HCT116 (cell line): ENCODE data around the gene EPC1. TPM values are rescaled to one million over a fixed set of nuclear protein-coding genes. Genes with fewer than 3 reads are reported as not detected.

Experiments used
- ATAC-seq: fragments of 200-7000 bp; cut with Tn5 transposase; 2 replicates; pipeline ENCODE4 v1.9.1; 2020; ENCODE audit warnings: mild to moderate bottlenecking, moderate library complexity
- BruUV-seq: library from RNA; stranded (reverse); fragments of 400-500 nt; replicated peaks from 2 replicates; lab custom pipeline; 2021; lab: Mats Ljungman, UMichigan
- CTCF ChIA-PET: fragments of 300-600 bp; sonication (Branson Sonifier 250); formaldehyde crosslinking; loops from one replicate; lab custom pipeline; 2021; ENCODE audit warnings: antibody characterized with exemption; lab: Charles Lee
- POLR2A ChIA-PET: fragments of 300-600, 350-600 bp; sonication (Branson Sonifier 250); formaldehyde crosslinking; loops from one replicate; lab custom pipeline; 2021; ENCODE audit warnings: antibody characterized with exemption; lab: Charles Lee
- RAD21 ChIA-PET, 2 experiments: fragments of 300-600 bp; sonication (Branson Sonifier 250); formaldehyde crosslinking; loops; one replicate each; lab custom pipeline; 2023; ENCODE audit warnings: low total read pairs in 2 of 2; ENCODE audit not compliant: uncharacterized antibody in 2 of 2, unreplicated experiment in 2 of 2, low non-redundant PET in 1 of 2; lab: Charles Lee
- DNase-seq: peaks from one replicate; pipeline ENCODE4 v3.0.0-alpha.2; 2010; ENCODE audit warnings: low read depth, low spot score
- H2AFZ ChIP-seq: fragments of 200-600 bp; shearing (Covaris generic), sonication (generic); 2 replicates; pipeline ENCODE4 v1.6.1; 2017; ENCODE audit warnings: low read depth, mixed run types, mixed read lengths, antibody characterized with exemption, low read length; ENCODE audit not compliant: poor library complexity, severe bottlenecking
- H3K27ac ChIP-seq: 2 replicates; pipeline ENCODE4 v1.5.1; 2012; ENCODE audit warnings: low read depth, low read length
- H3K27me3 ChIP-seq: fragments of 200-600 bp; sonication (generic); 2 replicates; pipeline ENCODE4 v1.6.1; 2016; ENCODE audit warnings: mixed run types, low read length, mixed read lengths; ENCODE audit not compliant: insufficient read depth
- H3K36me3 ChIP-seq, 2 experiments: fragments of 200-500 bp in 1 of 2; fragments of 200-600 bp in 1 of 2; sonication (Bioruptor generic) in 1 of 2; sonication (generic) in 1 of 2; 2 replicates each; pipeline versions ENCODE4 v1.5.1 to v1.6.1; 2014 to 2016; ENCODE audit warnings: low read length in 2 of 2, inconsistent platforms in 1 of 2, mixed read lengths in 1 of 2, mixed run types in 1 of 2; ENCODE audit not compliant: insufficient read depth in 2 of 2, control insufficient read depth in 1 of 2
- H3K4me1 ChIP-seq, 2 experiments: fragments of 200-600 bp in 1 of 2; sonication (generic) in 1 of 2; 2 replicates each; pipeline versions ENCODE4 v1.5.1 to v1.6.1; 2012 to 2017; ENCODE audit warnings: low read length in 2 of 2, inconsistent platforms in 1 of 2, mild to moderate bottlenecking in 1 of 2, mixed read lengths in 1 of 2, mixed run types in 1 of 2, moderate library complexity in 1 of 2; ENCODE audit not compliant: insufficient read depth in 2 of 2, control insufficient read depth in 1 of 2
- H3K4me2 ChIP-seq: fragments of 200-600 bp; sonication (generic); 2 replicates; pipeline ENCODE4 v1.6.1; 2017; ENCODE audit warnings: mixed run types, low read length, mixed read lengths
- H3K4me3 ChIP-seq, 2 experiments: fragments of 200-600 bp in 1 of 2; sonication (generic) in 1 of 2; replicated peaks in 1 of 2; 2 replicates each; pipeline ENCODE4 v1.5.1; 2011 to 2016; ENCODE audit warnings: low read length in 2 of 2, control low read depth in 1 of 2, low read depth in 1 of 2, mild to moderate bottlenecking in 1 of 2, mixed read lengths in 1 of 2, mixed run types in 1 of 2
- H3K79me2 ChIP-seq: fragments of 200-600 bp; sonication (generic); 2 replicates; pipeline ENCODE4 v1.6.1; 2017; ENCODE audit warnings: mild to moderate bottlenecking, mixed run types, low read length, moderate library complexity, mixed read lengths; ENCODE audit not compliant: insufficient read depth
- H3K9ac ChIP-seq: fragments of 200-600 bp; sonication (generic); 2 replicates; pipeline ENCODE4 v1.6.1; 2016; ENCODE audit warnings: low read length, mixed read lengths
- H3K9me2 ChIP-seq: fragments of 200-600 bp; sonication (generic), shearing (Covaris generic); 2 replicates; pipeline ENCODE4 v1.6.1; 2017; ENCODE audit warnings: mixed run types, mild to moderate bottlenecking, moderate library complexity; ENCODE audit not compliant: insufficient read depth
- H3K9me3 ChIP-seq, 2 experiments: fragments of 200-500 bp in 1 of 2; fragments of 200-600 bp in 1 of 2; sonication (Bioruptor generic) in 1 of 2; sonication (generic) in 1 of 2; 2 replicates each; pipeline ENCODE4 v1.6.1; 2014 to 2017; ENCODE audit warnings: low read length in 2 of 2, mixed read lengths in 2 of 2, inconsistent platforms in 1 of 2, low read depth in 1 of 2, mild to moderate bottlenecking in 1 of 2, mixed run types in 1 of 2, moderate library complexity in 1 of 2; ENCODE audit not compliant: control insufficient read depth in 1 of 2, insufficient read depth in 1 of 2
- H4K20me1 ChIP-seq: fragments of 200-600 bp; sonication (generic), shearing (Covaris generic); 2 replicates; pipeline ENCODE4 v1.6.1; 2017; ENCODE audit warnings: mixed run types, mild to moderate bottlenecking, moderate library complexity; ENCODE audit not compliant: insufficient read depth
- CEBPB ChIP-seq: IDR thresholded peaks from 2 replicates; pipeline ENCODE4 v1.6.1; 2012; ENCODE audit warnings: low read depth
- EGR1 ChIP-seq: IDR thresholded peaks from 2 replicates; pipeline ENCODE4 v1.6.1; 2012; ENCODE audit warnings: low read depth
- EZH2phosphoT487 ChIP-seq: fragments of 200-600 bp; IDR thresholded peaks from 2 replicates; pipeline ENCODE4 v1.6.1; 2018; ENCODE audit warnings: antibody characterized with exemption, borderline replicate concordance
- RAD21 ChIP-seq: IDR thresholded peaks from 2 replicates; pipeline ENCODE4 v1.6.1; 2012; ENCODE audit warnings: low read depth, mild to moderate bottlenecking
- SRF ChIP-seq: IDR thresholded peaks from 2 replicates; pipeline ENCODE4 v1.6.1; 2012; ENCODE audit warnings: low read depth
- TCF7L2 ChIP-seq: IDR thresholded peaks from 2 replicates; pipeline ENCODE4 v1.7.0; 2011; ENCODE audit warnings: borderline replicate concordance, inconsistent platforms; ENCODE audit not compliant: insufficient read depth, insufficient read length; ENCODE audit errors: extremely low read depth
- ZFX ChIP-seq: fragments of 450-650 bp; IDR thresholded peaks from 2 replicates; pipeline ENCODE4 v1.6.1; 2017
- ZNF274 ChIP-seq: fragments of 200-500 bp; sonication (Bioruptor generic); IDR thresholded peaks from 2 replicates; pipeline ENCODE4 v1.6.1; 2014; ENCODE audit warnings: mild to moderate bottlenecking, low read depth, low read length, inconsistent platforms
- intact Hi-C: fragments of 100-400 bp; cut with micrococcal nuclease; formaldehyde crosslinking; loops from 2 replicates; pipeline ENCODE4 v1.10.0; 2022
- total RNA-seq: library from RNA; stranded (reverse); gene quantifications from one replicate; pipeline ENCODE4 v1.2.1, GENCODE V29; 2021; ENCODE audit not compliant: unreplicated experiment
- TF ChIP-seq, protein P1 (sequence below), 3 experiments: fragments of 200-600 bp in 1 of 3; sonication (generic) in 1 of 3; IDR thresholded peaks in 2 of 3; conservative IDR thresholded peaks in 1 of 3; 2 replicates each; pipeline ENCODE4 v1.5.1; 2012 to 2017; ENCODE audit warnings: low read depth in 2 of 3, low read length in 2 of 3, antibody characterized with exemption in 1 of 3, borderline replicate concordance in 1 of 3, control low read depth in 1 of 3, mild to moderate bottlenecking in 1 of 3, mixed read lengths in 1 of 3, mixed run types in 1 of 3, moderate library complexity in 1 of 3; ENCODE audit not compliant: insufficient read depth in 1 of 3
- TF ChIP-seq, protein P2 (sequence below): IDR thresholded peaks from 2 replicates; pipeline ENCODE4 v1.6.1; 2012

The EPC1 gene
- total RNA-seq, 1 experiment from 2014 or later = 20.1 TPM

- TF ChIP-seq, protein P1, sequence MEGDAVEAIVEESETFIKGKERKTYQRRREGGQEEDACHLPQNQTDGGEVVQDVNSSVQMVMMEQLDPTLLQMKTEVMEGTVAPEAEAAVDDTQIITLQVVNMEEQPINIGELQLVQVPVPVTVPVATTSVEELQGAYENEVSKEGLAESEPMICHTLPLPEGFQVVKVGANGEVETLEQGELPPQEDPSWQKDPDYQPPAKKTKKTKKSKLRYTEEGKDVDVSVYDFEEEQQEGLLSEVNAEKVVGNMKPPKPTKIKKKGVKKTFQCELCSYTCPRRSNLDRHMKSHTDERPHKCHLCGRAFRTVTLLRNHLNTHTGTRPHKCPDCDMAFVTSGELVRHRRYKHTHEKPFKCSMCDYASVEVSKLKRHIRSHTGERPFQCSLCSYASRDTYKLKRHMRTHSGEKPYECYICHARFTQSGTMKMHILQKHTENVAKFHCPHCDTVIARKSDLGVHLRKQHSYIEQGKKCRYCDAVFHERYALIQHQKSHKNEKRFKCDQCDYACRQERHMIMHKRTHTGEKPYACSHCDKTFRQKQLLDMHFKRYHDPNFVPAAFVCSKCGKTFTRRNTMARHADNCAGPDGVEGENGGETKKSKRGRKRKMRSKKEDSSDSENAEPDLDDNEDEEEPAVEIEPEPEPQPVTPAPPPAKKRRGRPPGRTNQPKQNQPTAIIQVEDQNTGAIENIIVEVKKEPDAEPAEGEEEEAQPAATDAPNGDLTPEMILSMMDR (IDR thresholded peaks at IDR 0.05 in 2 of 3, conservative IDR thresholded peaks at IDR 0.05 in 1 of 3; ENCODE audit: borderline replicate concordance in 1 of 3, insufficient read depth in 1 of 3, low read depth in 2 of 3, low read length in 2 of 3) = no peak
- TF ChIP-seq ZNF274 = no peak
- no peak for TF ChIP-seq ZFX
Observed at GRCh38 chr10:32240471-32240870, 106.5 kb downstream of the EPC1 start (continued).

DNA sequence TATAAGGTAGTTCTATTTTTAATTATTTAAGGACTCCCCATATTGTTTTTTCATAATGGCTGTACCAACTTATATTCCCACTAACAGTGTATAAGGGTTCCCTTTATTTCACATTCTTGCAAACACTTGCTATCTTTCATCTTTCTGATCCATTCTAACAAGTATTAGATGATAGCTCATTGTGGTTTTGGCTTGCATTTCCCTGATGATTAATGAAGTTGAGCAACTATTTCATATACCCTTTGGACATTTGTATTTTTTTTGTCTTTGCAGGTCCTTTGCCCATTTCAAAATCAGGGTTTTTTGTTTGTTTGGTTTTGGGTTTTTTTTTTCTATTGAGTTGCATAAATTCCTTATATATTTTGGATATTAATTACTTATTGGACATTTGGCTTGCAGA is 107.2 kb downstream of the EPC1 start:
- BruUV-seq = no TSS peak
- Histone ChIP-seq H3K9me2 (no peaks in the 10 kb centered on the region), H4K20me1 (no peaks in the 10 kb centered on the region), H3K27me3 (no peaks in the 10 kb centered on the region), H3K79me2 (no peaks in the 10 kb centered on the region), H3K9ac (no peak overlapping the region), H3K9me3 (no peaks in the 10 kb centered on the region), H3K36me3 (no peaks in the 10 kb centered on the region), H3K4me2 (no peak overlapping the region), H2AFZ (no peak overlapping the region), H3K4me3 (no peak overlapping the region), H3K4me1 (peaks cover 0 to 6% of the 10 kb centered on the region in 2 experiments; a peak in 1 of 4 replicates), H3K27ac (no peak overlapping the region)
- intact Hi-C loops = no loop called here
- ChIA-PET POLR2A (no interaction called here), CTCF (interaction anchor here (1.2 kb wide), 1 partner anchor 17 kb away, joined by 4 read pairs; no protein-coding TSS in a partner anchor), RAD21 (no interaction called here)
- TF ChIP-seq TCF7L2 (no peak), CEBPB (peak; percentile 49; the same call in 1 of the 2 replicates), EGR1 (no peak), EZH2phosphoT487 (no peak), RAD21 (no peak), SRF (no peak)
- TF ChIP-seq, protein P2, sequence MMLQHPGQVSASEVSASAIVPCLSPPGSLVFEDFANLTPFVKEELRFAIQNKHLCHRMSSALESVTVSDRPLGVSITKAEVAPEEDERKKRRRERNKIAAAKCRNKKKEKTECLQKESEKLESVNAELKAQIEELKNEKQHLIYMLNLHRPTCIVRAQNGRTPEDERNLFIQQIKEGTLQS = no peak
- ATAC-seq (no peak), DNase-seq (no peak)
